PC-3 (cell line): ENCODE data around the gene EDC3. TPM values are rescaled to one million over a fixed set of nuclear protein-coding genes. Genes with fewer than 3 reads are reported as not detected.

ENCODE experiments used
- ATAC-seq: fragments of 200-7000 bp; cut with Tn5 transposase; 2 replicates; pipeline ENCODE4 v1.9.1; 2020; ENCODE audit warnings: mild to moderate bottlenecking, moderate library complexity
- BruUV-seq: library from RNA; stranded (reverse); fragments of 400-500 nt; replicated peaks from 2 replicates; lab custom pipeline; 2021; lab: Mats Ljungman, UMichigan
- CTCF ChIA-PET: fragments of 300-600 bp; sonication (Branson Sonifier 250); formaldehyde crosslinking; loops from one replicate; lab custom pipeline; 2022; ENCODE audit warnings: antibody characterized with exemption; lab: Charles Lee
- POLR2A ChIA-PET: fragments of 300-600 bp; sonication (Branson Sonifier 250); formaldehyde crosslinking; loops from one replicate; lab custom pipeline; 2022; ENCODE audit warnings: antibody characterized with exemption; ENCODE audit not compliant: unreplicated experiment; lab: Charles Lee
- DNase-seq: peaks from one replicate; pipeline ENCODE4 v3.0.0-alpha.2; 2015
- H2AFZ ChIP-seq: fragments of 300-600 bp; sonication (generic); 2 replicates; pipeline ENCODE4 v1.6.0; 2016; ENCODE audit warnings: antibody characterized with exemption, low read length
- H3F3A ChIP-seq: fragments of 300-600 bp; sonication (generic); one replicate; pipeline ENCODE4 v1.6.0; 2017; ENCODE audit warnings: antibody characterized with exemption, low read length, control low read depth, mild to moderate bottlenecking; ENCODE audit not compliant: unreplicated experiment
- H3K27ac ChIP-seq: fragments of 300-600 bp; sonication (generic); 2 replicates; pipeline ENCODE4 v1.5.1; 2016; ENCODE audit warnings: mild to moderate bottlenecking, low read length
- H3K27me3 ChIP-seq: fragments of 300-600 bp; sonication (generic); 2 replicates; pipeline ENCODE4 v1.6.1; 2016; ENCODE audit warnings: low read length, mixed read lengths
- H3K36me3 ChIP-seq: fragments of 300-600 bp; sonication (generic); 2 replicates; pipeline ENCODE4 v1.6.1; 2016; ENCODE audit warnings: low read depth, mixed run types, low read length, mixed read lengths
- H3K4me1 ChIP-seq: fragments of 300-600 bp; sonication (generic); 2 replicates; pipeline ENCODE4 v1.5.1; 2016; ENCODE audit warnings: low read length; ENCODE audit not compliant: insufficient read depth
- H3K4me2 ChIP-seq: fragments of 300-600 bp; sonication (generic); 2 replicates; pipeline ENCODE4 v1.6.0; 2016; ENCODE audit warnings: low read length
- H3K4me3 ChIP-seq: fragments of 300-600 bp; sonication (generic); 2 replicates; pipeline ENCODE4 v1.5.1; 2016; ENCODE audit warnings: mild to moderate bottlenecking, low read length, mixed read lengths
- H3K79me2 ChIP-seq: fragments of 300-600 bp; sonication (generic); 2 replicates; pipeline ENCODE4 v1.6.1; 2017; ENCODE audit warnings: low read length, mixed read lengths
- H3K9ac ChIP-seq: fragments of 300-600 bp; sonication (generic); 2 replicates; pipeline ENCODE4 v1.6.0; 2016; ENCODE audit warnings: mild to moderate bottlenecking, low read length
- H3K9me2 ChIP-seq: fragments of 300-600 bp; sonication (generic); replicated peaks from 2 replicates; pipeline ENCODE4 v1.6.1; 2016; ENCODE audit warnings: mixed run types, low read length, mixed read lengths
- H3K9me3 ChIP-seq: fragments of 300-600 bp; sonication (generic); 2 replicates; pipeline ENCODE4 v1.6.1; 2016; ENCODE audit warnings: low read length, mixed read lengths
- H4K20me1 ChIP-seq: fragments of 300-600 bp; sonication (generic); 2 replicates; pipeline ENCODE4 v1.6.1; 2016; ENCODE audit warnings: low read length, mixed read lengths
- EZH2 ChIP-seq: fragments of 300-600 bp; sonication (generic); IDR thresholded peaks from one replicate; pipeline ENCODE4 v1.6.1; 2017; ENCODE audit warnings: antibody characterized with exemption, mild to moderate bottlenecking, low read length; ENCODE audit not compliant: unreplicated experiment
- EZH2phosphoT487 ChIP-seq: fragments of 300-600 bp; sonication (generic); IDR thresholded peaks from 2 replicates; pipeline ENCODE4 v1.6.1; 2018; ENCODE audit warnings: mild to moderate bottlenecking, antibody characterized with exemption, low read length, borderline replicate concordance
- intact Hi-C: fragments of 100-400 bp; cut with micrococcal nuclease; formaldehyde crosslinking; loops from 2 replicates; pipeline ENCODE4 v1.9.0; 2023
- total RNA-seq: library from RNA; depleted of rRNA; stranded (reverse); fragments of >200 nt; gene quantifications from 2 replicates; pipeline ENCODE4 v1.2.3, GENCODE V29; 2014
- TF ChIP-seq, protein P1 (sequence below): fragments of 300-600 bp; sonication (generic); conservative IDR thresholded peaks from 2 replicates; pipeline ENCODE4 v1.5.1; 2017; ENCODE audit warnings: antibody characterized with exemption, low read depth, mild to moderate bottlenecking, low read length

Gene EDC3
- total RNA-seq, 1 experiment from 2014 or later: 9.9 TPM

GRCh38 chr15:74683758-74684157 lies 12.1 kb downstream of the EDC3 start:
- no peaks in the 10 kb centered on the region for H3F3A ChIP-seq
- H3K79me2 ChIP-seq: peaks cover 50% of the 10 kb centered on the region
- TF ChIP-seq EZH2phosphoT487 (no peak), EZH2 (no peak)
- TF ChIP-seq, protein P1, sequence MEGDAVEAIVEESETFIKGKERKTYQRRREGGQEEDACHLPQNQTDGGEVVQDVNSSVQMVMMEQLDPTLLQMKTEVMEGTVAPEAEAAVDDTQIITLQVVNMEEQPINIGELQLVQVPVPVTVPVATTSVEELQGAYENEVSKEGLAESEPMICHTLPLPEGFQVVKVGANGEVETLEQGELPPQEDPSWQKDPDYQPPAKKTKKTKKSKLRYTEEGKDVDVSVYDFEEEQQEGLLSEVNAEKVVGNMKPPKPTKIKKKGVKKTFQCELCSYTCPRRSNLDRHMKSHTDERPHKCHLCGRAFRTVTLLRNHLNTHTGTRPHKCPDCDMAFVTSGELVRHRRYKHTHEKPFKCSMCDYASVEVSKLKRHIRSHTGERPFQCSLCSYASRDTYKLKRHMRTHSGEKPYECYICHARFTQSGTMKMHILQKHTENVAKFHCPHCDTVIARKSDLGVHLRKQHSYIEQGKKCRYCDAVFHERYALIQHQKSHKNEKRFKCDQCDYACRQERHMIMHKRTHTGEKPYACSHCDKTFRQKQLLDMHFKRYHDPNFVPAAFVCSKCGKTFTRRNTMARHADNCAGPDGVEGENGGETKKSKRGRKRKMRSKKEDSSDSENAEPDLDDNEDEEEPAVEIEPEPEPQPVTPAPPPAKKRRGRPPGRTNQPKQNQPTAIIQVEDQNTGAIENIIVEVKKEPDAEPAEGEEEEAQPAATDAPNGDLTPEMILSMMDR: no peak
- POLR2A ChIA-PET: interaction anchor here (0.7 kb wide), 1 partner anchor 534 kb away, joined by 28 read pairs; no protein-coding TSS in a partner anchor
- no peak overlapping the region for H2AFZ ChIP-seq
- BruUV-seq: no TSS peak
- intact Hi-C loops: no loop called here
- no peak overlapping the region for H3K9ac ChIP-seq
- no peaks in the 10 kb centered on the region for H3K27me3 ChIP-seq
- H3K4me3 ChIP-seq: no peak overlapping the region
- H3K9me2 ChIP-seq: no peaks in the 10 kb centered on the region
- H4K20me1 ChIP-seq: no peaks in the 10 kb centered on the region
- no peak for DNase-seq
- H3K27ac ChIP-seq: no peak overlapping the region
- ATAC-seq: no peak
- H3K36me3 ChIP-seq: peaks cover 13% of the 10 kb centered on the region
- H3K4me2 ChIP-seq: no peak overlapping the region
- CTCF ChIA-PET: no interaction called here
- H3K4me1 ChIP-seq: no peaks in the 10 kb centered on the region
- H3K9me3 ChIP-seq: no peaks in the 10 kb centered on the region

DNA sequence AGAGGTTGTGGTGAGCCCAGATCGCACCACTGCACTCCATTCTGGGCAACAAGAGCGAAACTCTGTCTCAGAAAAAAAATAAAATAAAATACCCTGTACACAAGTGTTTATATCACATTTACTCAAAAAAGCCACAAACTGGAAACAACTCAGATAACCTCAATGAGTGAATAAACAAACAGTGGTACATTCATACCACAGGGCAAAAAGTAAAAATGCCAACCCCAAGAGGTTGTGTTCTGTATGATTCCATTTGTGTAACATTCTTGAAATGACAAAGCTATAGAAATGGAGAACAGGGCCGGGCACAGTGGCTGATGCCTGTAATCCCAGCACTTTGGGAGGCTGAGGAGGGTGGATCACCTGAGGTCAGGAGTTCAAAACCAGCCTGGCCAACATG lies 12.9 kb downstream of the EDC3 start:
- Histone ChIP-seq H3K36me3 (peaks cover 13% of the 10 kb centered on the region), H3K9ac (no peak overlapping the region), H3K4me2 (no peak overlapping the region), H3K27me3 (no peaks in the 10 kb centered on the region), H3K79me2 (peaks cover 54% of the 10 kb centered on the region), H3F3A (no peaks in the 10 kb centered on the region), H3K9me3 (no peaks in the 10 kb centered on the region), H2AFZ (no peak overlapping the region), H3K9me2 (no peaks in the 10 kb centered on the region), H3K4me3 (no peak overlapping the region), H3K27ac (no peak overlapping the region), H3K4me1 (no peaks in the 10 kb centered on the region), H4K20me1 (no peaks in the 10 kb centered on the region)
- no peak for TF ChIP-seq EZH2phosphoT487
- TF ChIP-seq, protein P1: no peak
- TF ChIP-seq EZH2: no peak
- ChIA-PET CTCF (no interaction called here), POLR2A (no interaction called here)
- BruUV-seq: no TSS peak
- intact Hi-C loops: no loop called here
- no peak for DNase-seq
- no peak for ATAC-seq

DNA sequence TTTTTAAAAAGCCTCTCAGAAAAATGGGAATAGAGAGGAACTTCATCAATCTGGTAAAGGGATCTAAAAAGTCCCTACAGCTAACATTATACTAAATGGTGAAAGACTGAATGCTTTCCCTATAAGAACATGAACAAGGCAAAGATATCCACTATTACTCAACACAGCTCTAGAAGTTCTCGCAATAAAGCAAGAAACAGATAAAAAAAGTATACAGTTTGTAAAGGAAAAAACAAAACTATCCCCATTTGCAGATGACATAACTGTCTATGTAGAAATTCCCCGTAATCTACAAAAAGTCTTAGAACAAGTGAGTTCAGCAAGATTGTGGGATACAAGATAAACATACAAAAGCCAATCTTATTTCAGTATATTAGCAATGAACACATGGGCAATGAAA lies 15.4 kb downstream of the EDC3 start:
- no peak overlapping the region for H3K9ac ChIP-seq
- intact Hi-C loops: no loop called here
- H3K4me1 ChIP-seq: no peaks in the 10 kb centered on the region
- no peak for ATAC-seq
- no peak overlapping the region for H3K4me3 ChIP-seq
- no peaks in the 10 kb centered on the region for H3K9me3 ChIP-seq
- H3K36me3 ChIP-seq: peaks cover 10% of the 10 kb centered on the region
- BruUV-seq: no TSS peak
- ChIA-PET POLR2A (no interaction called here), CTCF (no interaction called here)
- no peaks in the 10 kb centered on the region for H3K9me2 ChIP-seq
- H3K27me3 ChIP-seq: no peaks in the 10 kb centered on the region
- H3K4me2 ChIP-seq: no peak overlapping the region
- no peak overlapping the region for H3K27ac ChIP-seq
- TF ChIP-seq EZH2phosphoT487 (no peak), EZH2 (no peak)
- TF ChIP-seq, protein P1: no peak
- DNase-seq: no peak
- no peaks in the 10 kb centered on the region for H3F3A ChIP-seq
- H3K79me2 ChIP-seq: peaks cover 64% of the 10 kb centered on the region
- H2AFZ ChIP-seq: no peak overlapping the region
- H4K20me1 ChIP-seq: no peaks in the 10 kb centered on the region
